CD8-positive, alpha-beta memory T cell (primary cell): Measurements from ENCODE around the gene PRPSAP1. TPM values are rescaled to one million over a fixed set of nuclear protein-coding genes. Genes with fewer than 3 reads are reported as not detected.

ENCODE experiments used
- CTCF ChIA-PET: fragments of 350-600 bp; sonication (Branson Sonifier 250); formaldehyde crosslinking; loops from one replicate; lab custom pipeline; 2021; ENCODE audit warnings: antibody characterized with exemption; lab: Charles Lee
- POLR2A ChIA-PET: fragments of 350-600 bp; sonication (Branson Sonifier 250); formaldehyde crosslinking; loops from one replicate; lab custom pipeline; 2021; ENCODE audit warnings: antibody characterized with exemption; lab: Charles Lee
- DNase-seq, 5 donors: peaks; one replicate each; pipeline versions ENCODE4 v3.0.0 to v3.0.0-alpha.2; 2020 to 2022; ENCODE audit warnings: mixed read lengths in 1 of 5
- H3K27ac ChIP-seq: one replicate; pipeline ENCODE4 v1.7.0; 2013; ENCODE audit warnings: low read depth, mild to moderate bottlenecking, low read length, moderate library complexity
- H3K27me3 ChIP-seq: 2 replicates; pipeline ENCODE4 v1.7.0; 2013; ENCODE audit warnings: low read length, mild to moderate bottlenecking; ENCODE audit not compliant: insufficient read depth, poor library complexity, severe bottlenecking
- H3K36me3 ChIP-seq: 2 replicates; pipeline ENCODE4 v1.7.0; 2013; ENCODE audit warnings: mild to moderate bottlenecking, low read length, moderate library complexity; ENCODE audit not compliant: insufficient read depth
- H3K4me1 ChIP-seq: 2 replicates; pipeline ENCODE4 v1.7.0; 2013; ENCODE audit warnings: mild to moderate bottlenecking, low read length, moderate library complexity; ENCODE audit not compliant: insufficient read depth
- H3K4me3 ChIP-seq: 2 replicates; pipeline ENCODE4 v1.7.0; 2013; ENCODE audit warnings: mild to moderate bottlenecking, low read length
- H3K9me3 ChIP-seq: 2 replicates; pipeline ENCODE4 v1.7.0; 2013; ENCODE audit warnings: mild to moderate bottlenecking, low read length
- H3K27ac Mint-ChIP-seq, 8 donors: one replicate each; pipeline ENCODE4 v1.8.0; 2020 to 2021; ENCODE audit warnings: mixed read lengths in 8 of 8, mild to moderate bottlenecking in 6 of 8, inconsistent platforms in 3 of 8, moderate library complexity in 3 of 8
- H3K27me3 Mint-ChIP-seq, 2 donors: one replicate each; pipeline ENCODE4 v1.8.0; 2020 to 2021; ENCODE audit warnings: mixed read lengths in 2 of 2, mild to moderate bottlenecking in 1 of 2, moderate library complexity in 1 of 2
- H3K36me3 Mint-ChIP-seq, 3 donors: one replicate each; pipeline ENCODE4 v1.8.0; 2020 to 2021; ENCODE audit warnings: mixed read lengths in 3 of 3, inconsistent platforms in 1 of 3, mild to moderate bottlenecking in 1 of 3
- H3K4me1 Mint-ChIP-seq, 3 donors: one replicate each; pipeline ENCODE4 v1.8.0; 2020 to 2021; ENCODE audit warnings: mixed read lengths in 3 of 3, inconsistent platforms in 1 of 3, mild to moderate bottlenecking in 1 of 3
- H3K4me3 Mint-ChIP-seq, 7 donors: one replicate each; pipeline ENCODE4 v1.8.0; 2020 to 2021; ENCODE audit warnings: mixed read lengths in 7 of 7, mild to moderate bottlenecking in 6 of 7, moderate library complexity in 4 of 7, inconsistent platforms in 2 of 7
- H3K9me3 Mint-ChIP-seq, 5 donors: one replicate each; pipeline ENCODE4 v1.8.0; 2020 to 2022; ENCODE audit warnings: mixed read lengths in 5 of 5, mild to moderate bottlenecking in 3 of 5, moderate library complexity in 2 of 5, inconsistent platforms in 1 of 5
- polyA plus RNA-seq: library from polyadenylated mRNA; unstranded; fragments of 300-500 nt; fragmentation: Illumina TruSeq; gene quantifications from one replicate; pipeline ENCODE4 v1.2.3, GENCODE V29; 2021
- total RNA-seq, 2 experiments: library from RNA; stranded (reverse); gene quantifications; one replicate each; pipeline ENCODE4 v1.2.3, GENCODE V29; 2021

The PRPSAP1 gene
- total and polyA plus RNA-seq, 3 experiments from 2014 or later, result 46.9 to 63.3 (median 48.3) TPM

GRCh38 chr17:76371656-76372628, 18.2 kb upstream of the PRPSAP1 start:
- no peak overlapping the region for H3K4me3 Mint-ChIP-seq
- POLR2A ChIA-PET, result interaction anchor here (0.6 to 0.8 kb wide), 2 partner anchors 8 to 11 kb away, joined by 9 to 21 read pairs; no protein-coding TSS in a partner anchor
- DNase-seq, result no peak

GRCh38 chr17:76370261-76370993, 16.7 kb upstream of the PRPSAP1 start:
- no peaks in the 10 kb centered on the region for H3K27me3 ChIP-seq
- POLR2A ChIA-PET, result no interaction called here

More at GRCh38 chr17:76371656-76372628, 18.2 kb upstream of the PRPSAP1 start:
- Histone ChIP-seq H3K27ac (no peak overlapping the region), H3K4me1 (no peaks in the 10 kb centered on the region), H3K9me3 (no peaks in the 10 kb centered on the region), H3K27me3 (no peaks in the 10 kb centered on the region), H3K4me3 (no peak overlapping the region), H3K36me3 (no peaks in the 10 kb centered on the region)
- no peak overlapping the region for H3K27ac Mint-ChIP-seq
- H3K4me1 Mint-ChIP-seq, result no peaks in the 10 kb centered on the region
- H3K9me3 Mint-ChIP-seq, result no peaks in the 10 kb centered on the region
- CTCF ChIA-PET, result interaction anchor here (1.1 kb wide), 1 partner anchor 11 kb away, joined by 3 read pairs; no protein-coding TSS in a partner anchor
- H3K27me3 Mint-ChIP-seq, result no peaks in the 10 kb centered on the region
- no peaks in the 10 kb centered on the region for H3K36me3 Mint-ChIP-seq

GRCh38 chr17:76369804-76370203, 16.1 kb upstream of the PRPSAP1 start:
- Histone ChIP-seq H3K4me1 (no peaks in the 10 kb centered on the region), H3K27ac (no peak overlapping the region), H3K27me3 (no peaks in the 10 kb centered on the region), H3K36me3 (no peaks in the 10 kb centered on the region), H3K4me3 (no peak overlapping the region), H3K9me3 (no peaks in the 10 kb centered on the region)
- Mint-ChIP-seq H3K27ac (no peak overlapping the region), H3K27me3 (no peaks in the 10 kb centered on the region), H3K36me3 (no peaks in the 10 kb centered on the region), H3K4me1 (no peaks in the 10 kb centered on the region), H3K4me3 (peak overlapping the region in 1 of 7 donors; percentile 51), H3K9me3 (no peaks in the 10 kb centered on the region)
- CTCF ChIA-PET, result interaction anchor here (0.7 to 1.5 kb wide), 4 partner anchors 16 to 39 kb away, joined by 3 to 10 read pairs (median 5); partner anchors contain the start of gene SPHK1
- no peak for DNase-seq
- POLR2A ChIA-PET, result no interaction called here

More at GRCh38 chr17:76370261-76370993, 16.7 kb upstream of the PRPSAP1 start:
- Histone ChIP-seq H3K4me1 (no peaks in the 10 kb centered on the region), H3K9me3 (no peaks in the 10 kb centered on the region), H3K27ac (no peak overlapping the region), H3K36me3 (no peaks in the 10 kb centered on the region), H3K4me3 (no peak overlapping the region)
- no peak overlapping the region for H3K27ac Mint-ChIP-seq
- H3K36me3 Mint-ChIP-seq, result no peaks in the 10 kb centered on the region
- H3K9me3 Mint-ChIP-seq, result no peaks in the 10 kb centered on the region
- CTCF ChIA-PET, result interaction anchor here (0.7 to 1.5 kb wide), 4 partner anchors 15 to 318 kb away, joined by 3 to 10 read pairs (median 4); partner anchors contain the start of gene SPHK1
- H3K4me1 Mint-ChIP-seq, result no peaks in the 10 kb centered on the region
- DNase-seq, result no peak
- no peaks in the 10 kb centered on the region for H3K27me3 Mint-ChIP-seq
- H3K4me3 Mint-ChIP-seq, result no peak overlapping the region

GRCh38 chr17:76369379-76369778, 15.7 kb upstream of the PRPSAP1 start:
- no peaks in the 10 kb centered on the region for H3K4me1 ChIP-seq
- ChIA-PET CTCF (interaction anchor here (1.2 to 1.5 kb wide), 3 partner anchors 16 to 39 kb away, joined by 4 to 10 read pairs (median 6); partner anchors contain the start of gene SPHK1), POLR2A (no interaction called here)
- no peaks in the 10 kb centered on the region for H3K9me3 ChIP-seq
- Mint-ChIP-seq H3K27ac (no peak overlapping the region), H3K4me3 (no peak overlapping the region), H3K27me3 (peaks cover 0 to 3% of the 10 kb centered on the region in 2 donors), H3K9me3 (no peaks in the 10 kb centered on the region), H3K36me3 (no peaks in the 10 kb centered on the region), H3K4me1 (no peaks in the 10 kb centered on the region)
- no peak overlapping the region for H3K4me3 ChIP-seq
- H3K27ac ChIP-seq, result no peak overlapping the region
- H3K36me3 ChIP-seq, result no peaks in the 10 kb centered on the region
- no peak for DNase-seq
- no peaks in the 10 kb centered on the region for H3K27me3 ChIP-seq

- CTCF ChIA-PET, result interaction anchor here (1.5 kb wide), 1 partner anchor 30 kb away, joined by 6 read pairs; no protein-coding TSS in a partner anchor
- Histone ChIP-seq H3K27me3 (no peaks in the 10 kb centered on the region), H3K4me1 (no peaks in the 10 kb centered on the region), H3K4me3 (no peak overlapping the region), H3K27ac (no peak overlapping the region), H3K9me3 (no peaks in the 10 kb centered on the region), H3K36me3 (no peaks in the 10 kb centered on the region)
- Mint-ChIP-seq H3K4me3 (no peak overlapping the region), H3K27ac (peak overlapping the region in 1 of 8 donors; percentile 5), H3K9me3 (no peaks in the 10 kb centered on the region), H3K4me1 (no peaks in the 10 kb centered on the region), H3K27me3 (peaks cover 0 to 3% of the 10 kb centered on the region in 2 donors), H3K36me3 (no peaks in the 10 kb centered on the region)
- POLR2A ChIA-PET, result interaction anchor here (0.6 kb wide), 1 partner anchor 1031 kb away, joined by 3 read pairs; no protein-coding TSS in a partner anchor
- DNase-seq, result no peak
These were observed 14.8 kb upstream of the PRPSAP1 start for GRCh38 chr17:76368545-76368944.

- Mint-ChIP-seq H3K9me3 (no peaks in the 10 kb centered on the region), H3K4me1 (no peaks in the 10 kb centered on the region), H3K36me3 (no peaks in the 10 kb centered on the region), H3K27me3 (peaks cover 0 to 3% of the 10 kb centered on the region in 2 donors), H3K27ac (no peak overlapping the region), H3K4me3 (no peak overlapping the region)
- Histone ChIP-seq H3K36me3 (no peaks in the 10 kb centered on the region), H3K4me3 (no peak overlapping the region), H3K27ac (no peak overlapping the region), H3K27me3 (no peaks in the 10 kb centered on the region), H3K9me3 (no peaks in the 10 kb centered on the region), H3K4me1 (no peaks in the 10 kb centered on the region)
- POLR2A ChIA-PET, result no interaction called here
- CTCF ChIA-PET, result interaction anchor here (3.8 kb wide), 1 partner anchor 30 kb away, joined by 23 read pairs; no protein-coding TSS in a partner anchor
- DNase-seq, result no peak
These were observed 13.9 kb upstream of the PRPSAP1 start for GRCh38 chr17:76367642-76368041.

- Mint-ChIP-seq H3K27me3 (peaks cover 0 to 3% of the 10 kb centered on the region in 2 donors), H3K4me3 (no peak overlapping the region), H3K36me3 (no peaks in the 10 kb centered on the region), H3K4me1 (no peaks in the 10 kb centered on the region), H3K9me3 (no peaks in the 10 kb centered on the region), H3K27ac (no peak overlapping the region)
- Histone ChIP-seq H3K4me1 (no peaks in the 10 kb centered on the region), H3K27ac (no peak overlapping the region), H3K4me3 (no peak overlapping the region), H3K27me3 (no peaks in the 10 kb centered on the region), H3K36me3 (no peaks in the 10 kb centered on the region), H3K9me3 (no peaks in the 10 kb centered on the region)
- ChIA-PET POLR2A (no interaction called here), CTCF (interaction anchor here (3.0 to 3.8 kb wide), 2 partner anchors 19 to 32 kb away, joined by 13 to 23 read pairs; partner anchors contain the start of gene SPHK1)
- no peak for DNase-seq
These were observed 12.5 kb upstream of the PRPSAP1 start for GRCh38 chr17:76366247-76366646.
